Astrocyte of the spinal cord (primary cell): Measurements from ENCODE around the gene SOAT1.

Experiments used
- DNase-seq: peaks from one replicate; pipeline ENCODE4 v3.0.0; 2011; ENCODE audit warnings: low read depth, low spot score
- H3K4me3 ChIP-seq: 2 replicates; pipeline ENCODE4 v1.5.1; 2011; ENCODE audit warnings: low read depth, mild to moderate bottlenecking, low read length, moderate library complexity
- CTCF ChIP-seq: IDR thresholded peaks from 2 replicates; pipeline ENCODE4 v1.5.1; 2012; ENCODE audit warnings: low read depth, mild to moderate bottlenecking, low read length, inconsistent platforms
- in situ Hi-C: cut with HindIII; loops from 2 replicates; pipeline ENCODE4 v1.10.0; 2017; ENCODE audit warnings: low sequenced_read_pairs

SOAT1 gene

DNA sequence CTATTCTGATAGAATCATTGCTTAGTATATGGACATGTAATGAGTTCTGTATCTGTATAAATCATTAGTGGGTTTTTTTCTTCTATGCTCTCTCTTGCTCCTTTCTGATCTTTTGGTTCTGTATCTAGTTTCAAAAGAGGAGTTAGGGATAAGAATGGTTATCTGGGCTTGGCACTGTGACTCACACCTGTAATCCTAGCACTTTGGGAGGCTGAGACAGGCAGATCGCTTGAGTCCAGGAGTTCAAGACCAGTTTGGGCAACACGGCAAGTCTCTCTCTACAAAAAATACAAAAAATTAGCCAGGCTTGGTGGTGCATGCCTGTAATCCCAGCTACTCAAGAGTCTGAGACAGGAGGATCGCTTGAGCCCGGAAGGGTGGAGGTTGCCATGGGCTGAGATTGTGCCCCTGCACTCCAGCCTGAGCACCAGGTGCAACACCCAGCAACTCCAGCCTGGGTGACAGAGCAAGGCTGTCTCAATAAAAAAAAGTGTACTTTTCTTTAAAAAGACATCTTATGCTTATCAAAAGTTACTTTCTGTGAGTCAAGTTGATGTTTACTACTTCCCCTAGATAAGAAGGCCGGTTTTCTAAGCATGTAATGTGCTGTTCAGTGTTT is 44.5 kb downstream of the SOAT1 start:
- in situ Hi-C loops, result no loop called here
- no peak for TF ChIP-seq CTCF
- no peak for DNase-seq
- no peak overlapping the region for H3K4me3 ChIP-seq

DNA sequence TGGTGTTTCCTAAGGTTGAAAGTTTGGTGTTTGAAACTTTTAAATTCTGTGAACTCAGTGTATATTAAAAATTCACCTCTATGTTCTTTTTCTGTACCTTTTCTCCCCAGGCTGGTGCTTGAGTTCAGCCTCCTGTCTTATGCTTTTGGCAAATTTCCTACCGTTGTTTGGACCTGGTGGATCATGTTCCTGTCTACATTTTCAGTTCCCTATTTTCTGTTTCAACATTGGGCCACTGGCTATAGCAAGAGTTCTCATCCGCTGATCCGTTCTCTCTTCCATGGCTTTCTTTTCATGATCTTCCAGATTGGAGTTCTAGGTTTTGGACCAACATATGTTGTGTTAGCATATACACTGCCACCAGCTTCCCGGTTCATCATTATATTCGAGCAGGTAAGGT is 47.3 kb downstream of the SOAT1 start:
- in situ Hi-C loops, result no loop called here
- TF ChIP-seq CTCF, result no peak
- no peak for DNase-seq
- no peak overlapping the region for H3K4me3 ChIP-seq

- TF ChIP-seq CTCF, result no peak
- H3K4me3 ChIP-seq, result no peak overlapping the region
- no peak for DNase-seq
- in situ Hi-C loops, result no loop called here
These were observed 48.4 kb downstream of the SOAT1 start for GRCh38 chr1:179341943-179342547.

DNA sequence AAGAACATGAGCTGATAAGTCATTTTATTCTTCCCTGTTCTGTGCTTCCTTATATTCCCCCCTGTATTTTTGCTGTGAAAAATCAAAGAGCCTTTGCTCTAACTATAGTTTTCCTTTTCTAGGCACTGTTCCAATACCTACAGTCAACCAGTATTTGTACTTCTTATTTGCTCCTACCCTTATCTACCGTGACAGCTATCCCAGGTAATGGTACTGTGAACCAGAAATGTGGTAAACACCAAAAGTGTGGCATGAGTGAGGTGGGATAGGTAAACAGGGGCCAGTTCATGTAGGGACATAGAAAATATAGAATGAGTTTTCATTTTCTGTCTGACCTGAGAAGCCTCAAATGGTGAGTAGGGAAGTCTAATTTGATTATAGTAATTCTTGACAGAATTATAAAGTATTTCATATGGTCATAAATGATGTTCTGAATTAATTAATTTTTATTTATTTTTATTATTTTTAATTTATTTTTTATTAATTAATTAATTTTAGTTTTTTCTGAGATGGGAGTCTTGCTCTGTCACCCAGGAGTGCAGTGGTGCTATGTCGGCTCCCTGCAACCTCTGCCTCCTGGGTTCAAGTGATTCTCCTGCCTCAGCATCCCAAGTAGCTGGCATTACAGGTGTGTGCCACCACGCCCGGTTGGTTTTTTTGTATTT is 49.3 kb downstream of the SOAT1 start:
- no peak for DNase-seq
- TF ChIP-seq CTCF, result no peak
- in situ Hi-C loops, result no loop called here
- no peak overlapping the region for H3K4me3 ChIP-seq

GRCh38 chr1:179351281-179351680 is 57.7 kb downstream of the SOAT1 start:
- in situ Hi-C loops, result no loop called here
- TF ChIP-seq CTCF, result no peak
- no peak overlapping the region for H3K4me3 ChIP-seq
- DNase-seq, result no peak

- H3K4me3 ChIP-seq, result no peak overlapping the region
- no peak for DNase-seq
- in situ Hi-C loops, result no loop called here
- no peak for TF ChIP-seq CTCF
These were observed 58.6 kb downstream of the SOAT1 start for GRCh38 chr1:179352236-179352635.
